IMR-90 (cell line): Measurements from ENCODE around the gene C22orf42. TPM values are rescaled to one million over a fixed set of nuclear protein-coding genes. Genes with fewer than 3 reads are reported as not detected.

ENCODE experiments used
- ATAC-seq: fragments of 200-7000 bp; cut with Tn5 transposase; 2 replicates; pipeline ENCODE4 v1.9.1; 2020; ENCODE audit warnings: low read depth, mild to moderate bottlenecking, moderate library complexity
- BruUV-seq: library from RNA; stranded (reverse); fragments of 400-500 nt; replicated peaks from 2 replicates; lab custom pipeline; 2021; lab: Mats Ljungman, UMichigan
- CTCF ChIA-PET: fragments of 300-600 bp; formaldehyde crosslinking; extraction: SDS; loops from one replicate; lab custom pipeline; 2021; ENCODE audit warnings: antibody characterized with exemption; lab: Yijun Ruan, JAX
- POLR2A ChIA-PET: fragments of 300-600 bp; sonication (Branson Sonifier 250); formaldehyde crosslinking; loops from one replicate; lab custom pipeline; 2022; ENCODE audit warnings: antibody characterized with exemption; ENCODE audit not compliant: unreplicated experiment; lab: Charles Lee
- DNase-seq: peaks from one replicate; pipeline ENCODE4 v3.0.0; 2013
- H2AFZ ChIP-seq: replicated peaks from 2 replicates; pipeline ENCODE3; 2013; ENCODE audit warnings: low read length, mild to moderate bottlenecking; ENCODE audit not compliant: poor library complexity
- H2AK5ac ChIP-seq: 2 replicates; pipeline ENCODE4 v1.6.1; 2013; ENCODE audit warnings: low read depth, low read length, inconsistent platforms
- H2AK9ac ChIP-seq: replicated peaks from 2 replicates; pipeline ENCODE3; 2013; ENCODE audit warnings: mild to moderate bottlenecking, low read depth, low read length, moderate library complexity; ENCODE audit not compliant: poor library complexity
- H2BK120ac ChIP-seq: 2 replicates; pipeline ENCODE4 v1.6.1; 2013; ENCODE audit warnings: low read depth, low read length, inconsistent platforms
- H2BK15ac ChIP-seq: 3 replicates; pipeline ENCODE4 v1.6.1; 2013; ENCODE audit warnings: low read depth, low read length, inconsistent platforms
- H2BK20ac ChIP-seq: 2 replicates; pipeline ENCODE4 v1.6.1; 2013; ENCODE audit warnings: low read depth, mild to moderate bottlenecking, inconsistent platforms, low read length, moderate library complexity
- H2BK5ac ChIP-seq: 2 replicates; pipeline ENCODE4 v1.6.1; 2013; ENCODE audit warnings: mild to moderate bottlenecking, low read depth, low read length, inconsistent platforms; ENCODE audit not compliant: poor library complexity, severe bottlenecking
- H3K14ac ChIP-seq: replicated peaks from 2 replicates; pipeline ENCODE4 v1.6.1; 2013; ENCODE audit warnings: low read depth, low read length, inconsistent platforms
- H3K18ac ChIP-seq: 2 replicates; pipeline ENCODE4 v1.6.1; 2013; ENCODE audit warnings: low read depth, low read length, control low read depth
- H3K23ac ChIP-seq: 2 replicates; pipeline ENCODE4 v1.6.1; 2013; ENCODE audit warnings: low read depth, low read length, inconsistent platforms
- H3K27ac ChIP-seq: 2 replicates; pipeline ENCODE4 v1.5.1; 2013; ENCODE audit warnings: mild to moderate bottlenecking, control low read depth, low read length; ENCODE audit not compliant: insufficient read depth
- H3K27me3 ChIP-seq: 2 replicates; pipeline ENCODE4 v1.6.1; 2013; ENCODE audit warnings: low read length; ENCODE audit not compliant: control insufficient read depth, insufficient read depth
- H3K36me3 ChIP-seq: 2 replicates; pipeline ENCODE4 v1.6.1; 2013; ENCODE audit warnings: low read length, mixed read lengths; ENCODE audit not compliant: control insufficient read depth, insufficient read depth
- H3K4ac ChIP-seq: 2 replicates; pipeline ENCODE4 v1.6.1; 2013; ENCODE audit warnings: low read depth, low read length, inconsistent platforms
- H3K4me1 ChIP-seq: 2 replicates; pipeline ENCODE4 v1.6.1; 2013; ENCODE audit warnings: low read length, mixed read lengths; ENCODE audit not compliant: control insufficient read depth, insufficient read depth
- H3K4me2 ChIP-seq: 2 replicates; pipeline ENCODE4 v1.6.1; 2013; ENCODE audit warnings: low read depth, mild to moderate bottlenecking, control low read depth, low read length, moderate library complexity
- H3K4me3 ChIP-seq: 2 replicates; pipeline ENCODE4 v1.5.1; 2013; ENCODE audit warnings: low read depth, mild to moderate bottlenecking, control low read depth, low read length, moderate library complexity; ENCODE audit not compliant: insufficient read depth
- H3K56ac ChIP-seq: 2 replicates; pipeline ENCODE4 v1.6.1; 2013; ENCODE audit warnings: low read length, inconsistent platforms; ENCODE audit not compliant: insufficient read depth; ENCODE audit errors: extremely low read depth
- H3K79me1 ChIP-seq, 2 experiments: 2 replicates each; pipeline ENCODE4 v1.6.1; 2013; ENCODE audit warnings: low read length in 2 of 2, inconsistent platforms in 1 of 2, low read depth in 1 of 2
- H3K9ac ChIP-seq: 2 replicates; pipeline ENCODE4 v1.6.1; 2013; ENCODE audit warnings: low read depth, low read length, control low read depth
- H3K9me1 ChIP-seq: 2 replicates; pipeline ENCODE4 v1.6.1; 2013; ENCODE audit warnings: low read length, inconsistent platforms; ENCODE audit not compliant: insufficient read depth
- H3K9me3 ChIP-seq: 2 replicates; pipeline ENCODE4 v1.6.1; 2013; ENCODE audit warnings: low read length; ENCODE audit not compliant: control insufficient read depth, insufficient read depth
- H4K20me1 ChIP-seq: 2 replicates; pipeline ENCODE4 v1.6.1; 2013; ENCODE audit warnings: low read length, inconsistent platforms; ENCODE audit not compliant: insufficient read depth
- H4K5ac ChIP-seq: 2 replicates; pipeline ENCODE4 v1.6.1; 2013; ENCODE audit warnings: mild to moderate bottlenecking, low read depth, low read length, control low read depth
- H4K8ac ChIP-seq, 2 experiments: 2 replicates each; pipeline ENCODE4 v1.6.1; 2013; ENCODE audit warnings: low read depth in 2 of 2, low read length in 2 of 2, control low read depth in 1 of 2, inconsistent platforms in 1 of 2
- H4K91ac ChIP-seq: 2 replicates; pipeline ENCODE4 v1.6.1; 2013; ENCODE audit warnings: low read depth, low read length, inconsistent platforms; ENCODE audit not compliant: insufficient read depth
- CHD1 ChIP-seq: IDR thresholded peaks from 2 replicates; pipeline ENCODE4 v1.6.1; 2012; ENCODE audit warnings: low read depth, low read length, improper control_type of control experiment
- FOS ChIP-seq: fragments of 150-350 bp; IDR thresholded peaks from 2 replicates; pipeline ENCODE4 v1.6.1; 2016; ENCODE audit warnings: low read depth, low read length
- USF2 ChIP-seq: fragments of 150-350 bp; IDR thresholded peaks from 2 replicates; pipeline ENCODE4 v1.6.1; 2017; ENCODE audit warnings: mild to moderate bottlenecking, antibody characterized with exemption, low read length, low read depth
- WGBS, 2 experiments: methylation state at CpG; one replicate each; pipeline versions ENCODE4 v1.1.5 to v1.1.7; 2013; ENCODE audit warnings: missing lambda C conversion rate in 2 of 2; ENCODE audit not compliant: insufficient read length in 1 of 2; ENCODE audit errors: extremely low coverage in 2 of 2; 5-methylcytosine and 5-hydroxymethylcytosine counted together
- dilution Hi-C: fragments of 300-500 bp; cut with HindIII; formaldehyde crosslinking; loops from one replicate; pipeline ENCODE4 v1.14.3; 2018; ENCODE audit warnings: low sequenced_read_pairs; ENCODE audit not compliant: unreplicated experiment
- in situ Hi-C: fragments of 300-500 bp; cut with MboI; formaldehyde crosslinking; loops from 3 replicates; pipeline ENCODE4 v1.14.3; 2019; ENCODE audit warnings: low sequenced_read_pairs, inconsistent platforms, mixed read lengths
- intact Hi-C: fragments of 100-400 bp; cut with micrococcal nuclease; formaldehyde crosslinking; loops from 2 replicates; pipeline ENCODE4 v1.10.0; 2022
- polyA plus RNA-seq, 3 experiments: library from polyadenylated mRNA; depleted of rRNA; stranded (reverse); fragments of >200 nt; gene quantifications; 2 replicates each; pipeline ENCODE4 v1.2.3, GENCODE V29; 2012; ENCODE audit warnings: low replicate concordance in 1 of 3
- total RNA-seq: library from RNA; depleted of rRNA; stranded (reverse); fragments of >200 nt; gene quantifications from 2 replicates; pipeline ENCODE4 v1.2.3, GENCODE V29; 2012

C22orf42 gene
- total and polyA plus RNA-seq, 2 of the 4 experiments (the other 2 are of a cell fraction) = not detected

- CTCF ChIA-PET = no interaction called here
- H3K4me1 ChIP-seq = no peaks in the 10 kb centered on the region
Observed at GRCh38 chr22:32175683-32176644, 16.9 kb upstream of the C22orf42 start.

More at GRCh38 chr22:32175683-32176644, 16.9 kb upstream of the C22orf42 start:
- no peaks in the 10 kb centered on the region for H3K9me1 ChIP-seq
- POLR2A ChIA-PET = interaction anchor here (0.6 kb wide), 1 partner anchor 225 kb away, joined by 14 read pairs; no protein-coding TSS in a partner anchor
- no peak overlapping the region for H2BK120ac ChIP-seq
- H4K5ac ChIP-seq = no peak overlapping the region
- H4K8ac ChIP-seq = no peak overlapping the region
- H3K79me1 ChIP-seq = no peaks in the 10 kb centered on the region
- no peak overlapping the region for H2AK9ac ChIP-seq
- DNase-seq (no peak), ATAC-seq (no peak)
- no peak overlapping the region for H3K4me2 ChIP-seq
- BruUV-seq = no TSS peak
- H2BK20ac ChIP-seq = no peak overlapping the region
- H4K20me1 ChIP-seq = no peaks in the 10 kb centered on the region
- H3K23ac ChIP-seq = no peak overlapping the region
- no peak overlapping the region for H3K56ac ChIP-seq
- H2AK5ac ChIP-seq = no peak overlapping the region
- H3K9me3 ChIP-seq = no peaks in the 10 kb centered on the region
- no peak overlapping the region for H3K9ac ChIP-seq
- TF ChIP-seq CHD1 (no peak), USF2 (no peak), FOS (no peak)
- H2BK5ac ChIP-seq = no peak overlapping the region
- 4% methylated on average over 19 of the region's 73 CpGs; no CpG with 5 or more reads in 1 of the 2 experiments for WGBS, 2 experiments
- no peak overlapping the region for H3K4me3 ChIP-seq
- H2AFZ ChIP-seq = no peak overlapping the region
- no peak overlapping the region for H3K4ac ChIP-seq
- H3K27me3 ChIP-seq = peaks cover 3% of the 10 kb centered on the region; the same call in 1 of the 2 replicates
- H3K18ac ChIP-seq = no peak overlapping the region
- H3K14ac ChIP-seq = no peak overlapping the region
- in situ Hi-C loops = no loop called here
- dilution Hi-C loops = no loop called here
- no peaks in the 10 kb centered on the region for H3K36me3 ChIP-seq
- intact Hi-C loops = loop anchor here (5.0 kb wide), 1 partner anchor 746 kb away; no protein-coding TSS in a partner anchor
- H2BK15ac ChIP-seq = no peak overlapping the region
- no peak overlapping the region for H3K27ac ChIP-seq
- no peak overlapping the region for H4K91ac ChIP-seq
